Heart right ventricle (tissue), 16 donors: ENCODE measurements around the gene PRLHR. TPM values are rescaled to one million over a fixed set of nuclear protein-coding genes. Genes with fewer than 3 reads are reported as not detected.
A peak's percentile ranks its signal among the peaks of the same experiment; 100 is the strongest.

Experiments
- ATAC-seq, 8 donors: fragments of 200-7000 bp; cut with Tn5 transposase; one replicate each; pipeline ENCODE4 v1.9.1; 2020; ENCODE audit warnings: mild to moderate bottlenecking in 8 of 8, moderate library complexity in 8 of 8, moderate number of reproducible peaks in 1 of 8
- DNase-seq, 2 donors: peaks; one replicate each; pipeline ENCODE4 v3.0.0-alpha.2; 2020
- H3K27ac ChIP-seq, 10 donors: fragments of 200-600 bp; sonication (generic) in 2 of 10; one replicate each; pipeline versions ENCODE4 v1.5.0 to v1.8.0; 2020 to 2022; ENCODE audit warnings: mild to moderate bottlenecking in 3 of 10
- H3K27me3 ChIP-seq, 7 donors: fragments of 200-600 bp; one replicate each; pipeline ENCODE4 v1.8.0; 2021 to 2022; ENCODE audit warnings: mild to moderate bottlenecking in 2 of 7
- H3K36me3 ChIP-seq, 9 donors: fragments of 200-600 bp; sonication (generic) in 1 of 9; one replicate each; pipeline versions ENCODE4 v1.5.0 to v1.8.0; 2020 to 2022; ENCODE audit warnings: mild to moderate bottlenecking in 2 of 9
- H3K4me1 ChIP-seq, 9 donors: fragments of 200-600 bp; sonication (generic) in 1 of 9; one replicate each; pipeline versions ENCODE4 v1.5.0 to v1.8.0; 2020 to 2022; ENCODE audit warnings: mild to moderate bottlenecking in 4 of 9
- H3K4me3 ChIP-seq, 10 donors: fragments of 200-600 bp; sonication (generic) in 2 of 10; one replicate each; pipeline versions ENCODE4 v1.5.0 to v1.8.0; 2020 to 2022; ENCODE audit warnings: mild to moderate bottlenecking in 7 of 10, moderate library complexity in 2 of 10
- H3K9me3 ChIP-seq, 11 donors: fragments of 200-600 bp in 10 of 11; sonication (generic) in 2 of 11; one replicate each; pipeline versions ENCODE4 v1.5.0 to v1.8.0; 2013 to 2022; ENCODE audit warnings: mild to moderate bottlenecking in 2 of 11, control low read depth in 1 of 11, moderate library complexity in 1 of 11
- CTCF ChIP-seq, 9 donors: fragments of 200-600 bp; sonication (generic) in 2 of 9; IDR thresholded peaks; one replicate each; pipeline versions ENCODE4 v1.5.0 to v1.8.0; 2021 to 2022; ENCODE audit warnings: antibody characterized with exemption in 9 of 9, mild to moderate bottlenecking in 5 of 9, moderate library complexity in 1 of 9
- WGBS, 2 donors: extraction: QIAGEN DNeasy Blood & Tissue Kit; methylation state at CpG; one replicate each; pipeline ENCODE4 v1.1.7; 2013; ENCODE audit warnings: inconsistent platforms in 1 of 2; 5-methylcytosine and 5-hydroxymethylcytosine counted together
- intact Hi-C, 10 donors: fragments of 100-400 bp; cut with DNase I; formaldehyde crosslinking; loops; one replicate each; pipeline versions ENCODE4 v1.11.1 to v1.14.2; 2022
- polyA plus RNA-seq, 2 donors: library from polyadenylated mRNA; stranded (reverse); fragments of 200-250 nt; gene quantifications; one replicate each; pipeline ENCODE4 v1.2.3, GENCODE V29; 2013
- total RNA-seq, 10 donors: library from RNA; stranded (reverse); fragmentation: NEBNext Ultra II Directional in 3 of 10; extraction: Animal tissue kit (Norgen Biotek cat#: 25700) in 3 of 10; gene quantifications; one replicate each; pipeline versions ENCODE4 v1.2.1 to v1.2.4, GENCODE V29; 2021 to 2023
- donor health status: Arrhythmogenic right ventricular cardiomyopathy.
- donor health status: ischemic (EF 13 %, LVEDD 7.1; RV severe dilation, severe dysfunction).
- donor health status: healthy with polysubstance abuse.
- donor health status: DM: no; HTN: yes; CAD: no.
- donor health status: DM: no; HTN: no; CAD: no.
- donor health status: ischemic (EF 25% LVEDD 6.9; RV normal size, moderate dysfunction).
- donor health status: ischemic (EF 25% LVEDD 5.7; RV mildly dilated, moderate dysfunction).
- donor health status: healthy.
- donor health status: DM: yes; HTN: yes; CAD: no.
- donor health status: Ischemic cardiomyopathy.
- donor health status: ischemic (EF 35%, LVEDD 5.7; RV mildly dilated, moderate dysfunction).
- donor health status: nonischemic (EF 11% LVEDD 7.7; RV severe dilation, severe dysfunction).
- donor health status: DM: yes; HTN: yes; CAD: no.
- donor health status: PGD.
- donor health status: ischemic (EF 29% LVEDD 5.4; RV normal size, mild dysfunction).
- donor health status: nonischemic (EF 23%, LVEDD 6.1; RV moderate dilation, normal function).

The PRLHR gene
- total and polyA plus RNA-seq, 12 donors = not detected

- no peaks in the 10 kb centered on the region for H3K36me3 ChIP-seq
- DNase-seq (no peak), ATAC-seq (no peak)
- peaks cover 0 to 5% (median 0%) of the 10 kb centered on the region in 11 donors for H3K9me3 ChIP-seq
- 92 to 94% methylated on average over 5 of the region's 5 CpGs for WGBS, 2 donors
- H3K27ac ChIP-seq = no peak overlapping the region
- intact Hi-C loops = no loop called here
- peaks cover 0 to 54% (median 29%) of the 10 kb centered on the region in 7 donors for H3K27me3 ChIP-seq
- H3K4me1 ChIP-seq = peaks cover 0 to 8% (median 0%) of the 10 kb centered on the region in 9 donors
- TF ChIP-seq CTCF (IDR thresholded peaks at IDR 0.05) = no peak
- no peak overlapping the region for H3K4me3 ChIP-seq
Measured at GRCh38 chr10:118547282-118547681, 48.2 kb downstream of the PRLHR start.

- Histone ChIP-seq H3K27me3 (peaks cover 0 to 55% (median 32%) of the 10 kb centered on the region in 7 donors), H3K9me3 (peaks cover 0 to 5% (median 0%) of the 10 kb centered on the region in 11 donors), H3K27ac (no peak overlapping the region), H3K36me3 (no peaks in the 10 kb centered on the region), H3K4me1 (peaks cover 0 to 2% (median 0%) of the 10 kb centered on the region in 9 donors), H3K4me3 (no peak overlapping the region)
- intact Hi-C loops = no loop called here
- ATAC-seq (no peak), DNase-seq (no peak)
- TF ChIP-seq CTCF (IDR thresholded peaks at IDR 0.05) = no peak
- 67 to 71% methylated on average over 2 of the region's 2 CpGs for WGBS, 2 donors
Measured at GRCh38 chr10:118546479-118546878, 49.0 kb downstream of the PRLHR start.

GRCh38 chr10:118545381-118545780 lies 50.1 kb downstream of the PRLHR start:
- Histone ChIP-seq H3K36me3 (no peaks in the 10 kb centered on the region), H3K27me3 (peaks cover 0 to 56% (median 42%) of the 10 kb centered on the region in 7 donors), H3K27ac (no peak overlapping the region), H3K9me3 (peaks cover 0 to 5% (median 0%) of the 10 kb centered on the region in 11 donors), H3K4me1 (no peaks in the 10 kb centered on the region), H3K4me3 (no peak overlapping the region)
- ATAC-seq = no peak
- DNase-seq = no peak
- intact Hi-C loops = no loop called here
- no peak for TF ChIP-seq CTCF (IDR thresholded peaks at IDR 0.05)
- 79 to 95% methylated on average over 1 of the region's 1 CpG for WGBS, 2 donors

GRCh38 chr10:118544401-118544948 lies 51.0 kb downstream of the PRLHR start:
- no peak for ATAC-seq

More at GRCh38 chr10:118544401-118544948, 51.0 kb downstream of the PRLHR start:
- H3K36me3 ChIP-seq = no peaks in the 10 kb centered on the region
- 51 to 69% methylated on average over 4 of the region's 4 CpGs for WGBS, 2 donors
- H3K27me3 ChIP-seq = peaks cover 0 to 64% (median 37%) of the 10 kb centered on the region in 7 donors
- H3K9me3 ChIP-seq = peaks cover 0 to 5% (median 0%) of the 10 kb centered on the region in 11 donors
- no peak overlapping the region for H3K4me3 ChIP-seq
- intact Hi-C loops = no loop called here
- peak in 1 of 9 donors; percentile 16 for TF ChIP-seq CTCF (IDR thresholded peaks at IDR 0.05)
- no peak for DNase-seq
- H3K27ac ChIP-seq = no peak overlapping the region
- H3K4me1 ChIP-seq = no peaks in the 10 kb centered on the region
